Adipocyte (in vitro differentiated cells): Measurements from ENCODE around the gene ROR1.
A peak's percentile ranks its signal among the peaks of the same experiment; 100 is the strongest.

Experiments
- DNase-seq: peaks from one replicate; pipeline ENCODE4 v3.0.0-alpha.2; 2015; ENCODE audit warnings: low read depth
- H3K27me3 ChIP-seq: replicated peaks from 2 replicates; pipeline ENCODE4 v1.7.0; 2013; ENCODE audit warnings: mild to moderate bottlenecking, low read length, moderate library complexity; ENCODE audit not compliant: control insufficient read depth, insufficient read depth
- H3K36me3 ChIP-seq: 2 replicates; pipeline ENCODE4 v1.7.0; 2013; ENCODE audit warnings: low read length, mild to moderate bottlenecking, moderate library complexity; ENCODE audit not compliant: control insufficient read depth, insufficient read depth, severe bottlenecking
- H3K4me1 ChIP-seq: 2 replicates; pipeline ENCODE4 v1.7.0; 2013; ENCODE audit warnings: mild to moderate bottlenecking, low read length, moderate library complexity; ENCODE audit not compliant: control insufficient read depth, insufficient read depth
- H3K4me3 ChIP-seq: 2 replicates; pipeline ENCODE4 v1.7.0; 2013; ENCODE audit warnings: mild to moderate bottlenecking, low read length, moderate library complexity
- H3K9ac ChIP-seq: 2 replicates; pipeline ENCODE4 v1.7.0; 2013; ENCODE audit warnings: mild to moderate bottlenecking, low read length, moderate library complexity
- H3K9me3 ChIP-seq: 2 replicates; pipeline ENCODE4 v1.7.0; 2013; ENCODE audit warnings: mild to moderate bottlenecking, low read length, moderate library complexity; ENCODE audit not compliant: control insufficient read depth

Gene ROR1

DNA sequence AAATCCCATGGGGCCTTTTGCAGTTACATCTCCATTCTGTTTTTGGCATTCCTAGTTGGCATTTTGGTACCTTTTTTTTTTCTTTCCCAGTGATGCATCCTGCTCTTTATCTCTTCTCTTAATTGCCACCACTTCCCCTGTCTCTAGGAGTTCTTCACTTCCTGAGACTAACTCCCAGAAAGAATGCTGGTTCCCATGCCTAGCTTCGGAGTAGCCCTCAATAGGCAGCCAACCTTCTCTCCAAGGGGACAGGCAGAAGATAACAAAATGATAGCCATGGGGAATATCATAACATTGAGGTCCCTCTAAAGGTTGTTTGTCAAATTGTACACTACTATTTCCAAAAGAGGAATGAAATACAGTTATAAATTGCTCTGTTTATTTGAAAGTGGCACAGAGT is 279.0 kb downstream of the ROR1 start:
- Histone ChIP-seq H3K36me3 (peaks cover 21% of the 10 kb centered on the region), H3K9me3 (no peaks in the 10 kb centered on the region), H3K4me1 (peaks cover 39% of the 10 kb centered on the region), H3K4me3 (no peak overlapping the region), H3K27me3 (no peaks in the 10 kb centered on the region), H3K9ac (no peak overlapping the region)
- no peak for DNase-seq

GRCh38 chr1:64055310-64055709 is 281.5 kb downstream of the ROR1 start:
- Histone ChIP-seq H3K27me3 (no peaks in the 10 kb centered on the region), H3K4me1 (peaks cover 34% of the 10 kb centered on the region), H3K4me3 (no peak overlapping the region), H3K36me3 (peaks cover 21% of the 10 kb centered on the region), H3K9ac (no peak overlapping the region), H3K9me3 (peaks cover 9% of the 10 kb centered on the region)
- DNase-seq, result no peak

- no peak overlapping the region for H3K4me3 ChIP-seq
- peaks cover 24% of the 10 kb centered on the region for H3K36me3 ChIP-seq
- DNase-seq, result no peak
These were observed 285.7 kb downstream of the ROR1 start for GRCh38 chr1:64059556-64059955.

GRCh38 chr1:64060611-64061302 is 286.9 kb downstream of the ROR1 start:
- Histone ChIP-seq H3K4me3 (no peak overlapping the region), H3K27me3 (no peaks in the 10 kb centered on the region), H3K36me3 (peaks cover 15% of the 10 kb centered on the region), H3K9me3 (peaks cover 9% of the 10 kb centered on the region), H3K4me1 (peaks cover 19% of the 10 kb centered on the region), H3K9ac (no peak overlapping the region)
- DNase-seq, result no peak

More at GRCh38 chr1:64059556-64059955, 285.7 kb downstream of the ROR1 start:
- peaks cover 9% of the 10 kb centered on the region for H3K9me3 ChIP-seq
- H3K27me3 ChIP-seq, result no peaks in the 10 kb centered on the region
- no peak overlapping the region for H3K9ac ChIP-seq
- peaks cover 22% of the 10 kb centered on the region for H3K4me1 ChIP-seq

- Histone ChIP-seq H3K4me1 (peaks cover 17% of the 10 kb centered on the region), H3K9me3 (peaks cover 9% of the 10 kb centered on the region), H3K9ac (no peak overlapping the region), H3K27me3 (no peaks in the 10 kb centered on the region), H3K4me3 (no peak overlapping the region), H3K36me3 (peaks cover 15% of the 10 kb centered on the region)
- no peak for DNase-seq
These were observed 287.8 kb downstream of the ROR1 start for GRCh38 chr1:64061430-64062104.

GRCh38 chr1:64062529-64062928 is 288.7 kb downstream of the ROR1 start:
- Histone ChIP-seq H3K4me1 (peaks cover 17% of the 10 kb centered on the region), H3K9me3 (peaks cover 9% of the 10 kb centered on the region), H3K27me3 (no peaks in the 10 kb centered on the region), H3K4me3 (no peak overlapping the region), H3K9ac (no peak overlapping the region), H3K36me3 (peaks cover 15% of the 10 kb centered on the region)
- DNase-seq, result no peak

GRCh38 chr1:64062941-64063581 is 289.2 kb downstream of the ROR1 start:
- no peak overlapping the region for H3K4me3 ChIP-seq
- DNase-seq, result no peak

DNA sequence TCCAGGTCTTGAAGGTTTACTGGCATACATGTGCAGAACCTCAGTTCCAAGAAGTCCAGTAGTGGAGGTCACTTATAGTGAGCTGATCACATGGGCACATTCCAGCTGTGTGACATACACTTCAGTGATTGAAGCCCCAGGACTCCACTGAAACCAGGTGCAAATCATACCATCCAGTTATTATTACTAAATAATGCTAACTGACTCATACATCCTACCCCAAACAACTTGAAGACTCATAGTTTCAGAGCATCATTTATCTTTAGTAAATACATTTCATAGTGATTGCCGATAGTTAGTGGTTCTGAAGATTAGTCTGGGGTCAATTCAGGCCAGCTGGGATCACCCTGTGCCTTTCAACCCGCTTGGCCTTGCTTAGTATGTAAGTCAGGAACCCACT is 291.8 kb downstream of the ROR1 start:
- Histone ChIP-seq H3K27me3 (no peaks in the 10 kb centered on the region), H3K4me3 (no peak overlapping the region), H3K9me3 (no peaks in the 10 kb centered on the region), H3K9ac (no peak overlapping the region), H3K4me1 (peaks cover 17% of the 10 kb centered on the region), H3K36me3 (peaks cover 6% of the 10 kb centered on the region)
- DNase-seq, result no peak

More at GRCh38 chr1:64062941-64063581, 289.2 kb downstream of the ROR1 start:
- Histone ChIP-seq H3K36me3 (peaks cover 15% of the 10 kb centered on the region), H3K9me3 (peaks cover 9% of the 10 kb centered on the region), H3K9ac (no peak overlapping the region), H3K27me3 (no peaks in the 10 kb centered on the region), H3K4me1 (peaks cover 17% of the 10 kb centered on the region)

DNA sequence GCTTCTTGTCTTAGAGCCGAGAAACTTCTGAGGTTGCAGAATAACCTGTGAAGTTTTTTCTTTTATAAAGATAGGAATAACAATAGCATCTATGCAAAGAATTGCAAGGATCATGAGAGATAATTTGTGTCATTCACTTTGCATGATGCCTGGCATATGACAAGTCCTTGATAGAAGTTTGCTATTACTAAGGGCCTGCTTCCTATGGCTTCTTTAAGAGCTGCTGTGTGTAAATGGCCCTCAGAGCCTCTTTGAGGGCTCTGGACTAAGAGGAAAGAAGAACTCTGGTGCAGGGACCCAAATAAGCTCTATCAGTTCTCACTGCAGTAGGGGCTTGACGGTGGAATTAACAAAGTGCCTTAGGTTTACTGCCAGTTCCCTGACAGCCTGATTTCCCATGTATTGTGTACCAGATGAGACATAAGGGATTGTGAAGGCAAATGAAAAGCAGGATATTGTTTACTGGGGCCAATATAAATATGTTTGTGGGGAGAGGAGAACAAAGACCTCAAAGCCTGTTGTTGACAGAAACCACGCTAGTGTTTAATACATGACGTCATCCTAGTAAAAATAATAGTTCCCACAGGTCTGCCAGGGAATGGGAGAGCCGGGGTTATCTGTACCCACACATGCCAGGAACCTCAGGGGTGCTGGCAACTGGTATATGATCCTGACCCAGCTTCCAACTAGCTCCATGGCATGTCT is 298.4 kb downstream of the ROR1 start:
- Histone ChIP-seq H3K9me3 (no peaks in the 10 kb centered on the region), H3K9ac (peak overlapping the region; percentile 61), H3K4me1 (peaks cover 29% of the 10 kb centered on the region), H3K4me3 (no peak overlapping the region), H3K36me3 (no peaks in the 10 kb centered on the region), H3K27me3 (no peaks in the 10 kb centered on the region)
- peak; percentile 24 for DNase-seq

DNA sequence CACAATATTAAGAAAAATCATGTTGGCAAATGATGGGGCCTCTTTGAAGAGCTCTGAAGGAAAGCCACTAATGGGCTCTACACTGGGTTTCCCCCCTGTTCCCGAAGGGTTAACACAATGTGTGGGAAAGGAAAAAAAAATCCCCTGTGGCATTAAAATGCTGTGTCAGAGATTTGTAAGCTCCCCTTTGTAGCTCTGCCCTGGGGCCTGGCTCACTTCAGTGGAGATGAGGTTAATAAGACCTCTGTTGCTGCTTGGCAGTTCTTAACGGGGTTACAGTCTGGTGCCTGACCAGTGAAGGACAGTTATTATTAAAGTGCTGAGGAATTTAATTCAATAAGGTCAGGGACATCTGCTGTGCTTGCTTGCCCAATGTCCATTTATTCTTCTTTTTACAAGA is 299.9 kb downstream of the ROR1 start:
- H3K4me1 ChIP-seq, result peaks cover 29% of the 10 kb centered on the region
- DNase-seq, result peak; percentile 29
- peak overlapping the region; percentile 71 for H3K9ac ChIP-seq
- peak overlapping the region; percentile 33 for H3K4me3 ChIP-seq
- no peaks in the 10 kb centered on the region for H3K27me3 ChIP-seq
- no peaks in the 10 kb centered on the region for H3K9me3 ChIP-seq
- H3K36me3 ChIP-seq, result no peaks in the 10 kb centered on the region

DNA sequence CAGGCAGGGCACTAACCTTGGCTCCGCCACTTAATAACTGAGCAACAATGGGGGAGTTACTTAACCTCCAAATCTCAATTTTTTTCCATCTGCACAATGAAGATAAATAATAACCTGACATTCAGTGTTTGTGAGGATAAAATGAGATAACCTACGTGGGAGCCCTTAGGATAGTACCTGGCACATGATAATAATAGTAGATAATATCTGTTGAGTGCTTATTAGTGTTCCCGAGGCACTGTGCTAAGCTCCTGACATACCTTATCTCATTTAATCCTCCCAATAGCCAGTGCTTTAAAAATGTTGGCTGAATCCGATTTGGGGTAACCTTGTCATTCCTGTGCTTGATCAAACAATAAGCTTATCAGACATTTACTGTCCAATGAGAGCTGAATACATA is 300.9 kb downstream of the ROR1 start:
- no peaks in the 10 kb centered on the region for H3K9me3 ChIP-seq
- peaks cover 29% of the 10 kb centered on the region for H3K4me1 ChIP-seq
- H3K9ac ChIP-seq, result no peak overlapping the region
- no peak overlapping the region for H3K4me3 ChIP-seq
- DNase-seq, result no peak
- no peaks in the 10 kb centered on the region for H3K27me3 ChIP-seq
- no peaks in the 10 kb centered on the region for H3K36me3 ChIP-seq
